ENCODE data around the gene RAB31. TPM values are rescaled to one million over a fixed set of nuclear protein-coding genes. Genes with fewer than 3 reads are reported as not detected.

Gene RAB31
- total and polyA plus RNA-seq, 2 of the 13 experiments (the other 11 are each of a cell fraction or from before 2014, with no cell fraction given), result 1.1 to 1.7 TPM

DNA sequence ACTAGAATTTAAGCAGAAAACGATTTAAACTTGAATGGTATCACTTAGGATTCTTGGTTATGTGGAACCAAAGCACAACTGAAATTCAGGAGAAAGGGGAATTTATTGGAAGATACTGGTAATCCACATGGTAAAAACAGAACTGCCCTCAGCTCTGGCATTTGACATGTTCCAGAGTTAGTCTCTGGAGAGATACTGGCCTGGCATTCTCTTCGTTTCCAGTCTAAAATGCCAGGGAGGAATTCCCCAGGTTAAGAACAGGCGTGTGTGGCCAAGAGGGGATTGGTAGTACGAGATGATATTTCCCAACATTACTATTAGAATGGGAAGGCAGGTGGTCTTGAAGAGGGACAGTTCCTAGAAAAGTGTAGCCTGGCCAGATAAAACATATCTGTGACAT, 109.2 kb downstream of the RAB31 start:
- in situ Hi-C loops (cut with HindIII; ENCODE audit: extremely low pct_ligation_motif_present, low pct_unique_long_range_greater_than_20kb) (no loop called here), intact Hi-C loops (cut with micrococcal nuclease; ENCODE audit: unreplicated experiment) (no loop called here)
- BruUV-seq (replicated peaks), result no TSS peak
- DNase-seq (ENCODE audit: low spot score), result no peak
- H3K4me2 ChIP-seq (ENCODE audit: low read depth, low read length), result no peak overlapping the region
- no peak overlapping the region for H3K27ac ChIP-seq (ENCODE audit: extremely low read length, insufficient read depth, low read length)
- no peak for FAIRE-seq
- H3K9ac ChIP-seq (ENCODE audit: insufficient read depth, low read depth, low read length), result no peak overlapping the region
- ATAC-seq, result no peak
- H3K27me3 ChIP-seq (ENCODE audit: control insufficient read depth in 1 of 2, insufficient read depth in 2 of 2, low read length in 2 of 2), result no peaks in the 10 kb centered on the region
- no peaks in the 10 kb centered on the region for H3K36me3 ChIP-seq (replicated peaks in 1 of 2; ENCODE audit: control insufficient read depth in 1 of 2, insufficient read depth in 2 of 2, low read length in 2 of 2)
- ChIA-PET CTCF (ENCODE audit: low intra/inter-chr PET ratio, low total read pairs) (no interaction called here), POLR2A (no interaction called here)
- peaks cover 16% of the 10 kb centered on the region for H3K4me1 ChIP-seq (ENCODE audit: insufficient read depth, low read length)
- H2AFZ ChIP-seq (ENCODE audit: low read length), result no peak overlapping the region
- H3K4me3 ChIP-seq (replicated peaks in 1 of 3; ENCODE audit: insufficient read depth in 1 of 3, low read depth in 2 of 3, low read length in 3 of 3), result no peak overlapping the region
- no peaks in the 10 kb centered on the region for H3K9me3 ChIP-seq (ENCODE audit: low read length)
- WGBS (ENCODE audit: low lambda C conversion rate), result 58% methylated on average over 4 of the region's 4 CpGs
- H3K79me2 ChIP-seq (ENCODE audit: insufficient read depth, low read length), result no peaks in the 10 kb centered on the region
- H4K20me1 ChIP-seq (ENCODE audit: insufficient read depth, low read length), result no peaks in the 10 kb centered on the region
- TF ChIP-seq POLR2G (IDR thresholded peaks at IDR 0.05; ENCODE audit: low read depth, low read length), result no peak
- TF ChIP-seq, protein P1, sequence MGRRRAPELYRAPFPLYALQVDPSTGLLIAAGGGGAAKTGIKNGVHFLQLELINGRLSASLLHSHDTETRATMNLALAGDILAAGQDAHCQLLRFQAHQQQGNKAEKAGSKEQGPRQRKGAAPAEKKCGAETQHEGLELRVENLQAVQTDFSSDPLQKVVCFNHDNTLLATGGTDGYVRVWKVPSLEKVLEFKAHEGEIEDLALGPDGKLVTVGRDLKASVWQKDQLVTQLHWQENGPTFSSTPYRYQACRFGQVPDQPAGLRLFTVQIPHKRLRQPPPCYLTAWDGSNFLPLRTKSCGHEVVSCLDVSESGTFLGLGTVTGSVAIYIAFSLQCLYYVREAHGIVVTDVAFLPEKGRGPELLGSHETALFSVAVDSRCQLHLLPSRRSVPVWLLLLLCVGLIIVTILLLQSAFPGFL (CRISPR knock-in tag; IDR thresholded peaks at IDR 0.05), result no peak
- no peak for TF ChIP-seq ZNF878 (CRISPR knock-in tag; IDR thresholded peaks at IDR 0.05)
- no peak for TF ChIP-seq ZNF660 (CRISPR knock-in tag; IDR thresholded peaks at IDR 0.05; ENCODE audit: borderline replicate concordance, low read depth)
- TF ChIP-seq, protein P2, sequence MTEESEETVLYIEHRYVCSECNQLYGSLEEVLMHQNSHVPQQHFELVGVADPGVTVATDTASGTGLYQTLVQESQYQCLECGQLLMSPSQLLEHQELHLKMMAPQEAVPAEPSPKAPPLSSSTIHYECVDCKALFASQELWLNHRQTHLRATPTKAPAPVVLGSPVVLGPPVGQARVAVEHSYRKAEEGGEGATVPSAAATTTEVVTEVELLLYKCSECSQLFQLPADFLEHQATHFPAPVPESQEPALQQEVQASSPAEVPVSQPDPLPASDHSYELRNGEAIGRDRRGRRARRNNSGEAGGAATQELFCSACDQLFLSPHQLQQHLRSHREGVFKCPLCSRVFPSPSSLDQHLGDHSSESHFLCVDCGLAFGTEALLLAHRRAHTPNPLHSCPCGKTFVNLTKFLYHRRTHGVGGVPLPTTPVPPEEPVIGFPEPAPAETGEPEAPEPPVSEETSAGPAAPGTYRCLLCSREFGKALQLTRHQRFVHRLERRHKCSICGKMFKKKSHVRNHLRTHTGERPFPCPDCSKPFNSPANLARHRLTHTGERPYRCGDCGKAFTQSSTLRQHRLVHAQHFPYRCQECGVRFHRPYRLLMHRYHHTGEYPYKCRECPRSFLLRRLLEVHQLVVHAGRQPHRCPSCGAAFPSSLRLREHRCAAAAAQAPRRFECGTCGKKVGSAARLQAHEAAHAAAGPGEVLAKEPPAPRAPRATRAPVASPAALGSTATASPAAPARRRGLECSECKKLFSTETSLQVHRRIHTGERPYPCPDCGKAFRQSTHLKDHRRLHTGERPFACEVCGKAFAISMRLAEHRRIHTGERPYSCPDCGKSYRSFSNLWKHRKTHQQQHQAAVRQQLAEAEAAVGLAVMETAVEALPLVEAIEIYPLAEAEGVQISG (CRISPR knock-in tag; IDR thresholded peaks at IDR 0.05), result no peak
- no peak for TF ChIP-seq ZNF558 (CRISPR knock-in tag; IDR thresholded peaks at IDR 0.05; ENCODE audit: borderline replicate concordance)
- TF ChIP-seq RBM39 (IDR thresholded peaks at IDR 0.05; ENCODE audit: low read depth, low read length, poor library complexity, severe bottlenecking), result no peak
- TF ChIP-seq MEF2D (CRISPR knock-in tag; IDR thresholded peaks at IDR 0.05), result no peak
- no peak for TF ChIP-seq ATAD3A (CRISPR knock-in tag; IDR thresholded peaks at IDR 0.05)
- TF ChIP-seq PCBP2 (optimal IDR thresholded peaks at IDR 0.05; ENCODE audit: low read depth, low read length, poor library complexity, severe bottlenecking), result no peak
- no peak for TF ChIP-seq MTF1 (CRISPR knock-in tag; IDR thresholded peaks at IDR 0.05)
- no peak for TF ChIP-seq TBX2 (CRISPR knock-in tag; IDR thresholded peaks at IDR 0.05; ENCODE audit: borderline replicate concordance)
- TF ChIP-seq, protein P3, sequence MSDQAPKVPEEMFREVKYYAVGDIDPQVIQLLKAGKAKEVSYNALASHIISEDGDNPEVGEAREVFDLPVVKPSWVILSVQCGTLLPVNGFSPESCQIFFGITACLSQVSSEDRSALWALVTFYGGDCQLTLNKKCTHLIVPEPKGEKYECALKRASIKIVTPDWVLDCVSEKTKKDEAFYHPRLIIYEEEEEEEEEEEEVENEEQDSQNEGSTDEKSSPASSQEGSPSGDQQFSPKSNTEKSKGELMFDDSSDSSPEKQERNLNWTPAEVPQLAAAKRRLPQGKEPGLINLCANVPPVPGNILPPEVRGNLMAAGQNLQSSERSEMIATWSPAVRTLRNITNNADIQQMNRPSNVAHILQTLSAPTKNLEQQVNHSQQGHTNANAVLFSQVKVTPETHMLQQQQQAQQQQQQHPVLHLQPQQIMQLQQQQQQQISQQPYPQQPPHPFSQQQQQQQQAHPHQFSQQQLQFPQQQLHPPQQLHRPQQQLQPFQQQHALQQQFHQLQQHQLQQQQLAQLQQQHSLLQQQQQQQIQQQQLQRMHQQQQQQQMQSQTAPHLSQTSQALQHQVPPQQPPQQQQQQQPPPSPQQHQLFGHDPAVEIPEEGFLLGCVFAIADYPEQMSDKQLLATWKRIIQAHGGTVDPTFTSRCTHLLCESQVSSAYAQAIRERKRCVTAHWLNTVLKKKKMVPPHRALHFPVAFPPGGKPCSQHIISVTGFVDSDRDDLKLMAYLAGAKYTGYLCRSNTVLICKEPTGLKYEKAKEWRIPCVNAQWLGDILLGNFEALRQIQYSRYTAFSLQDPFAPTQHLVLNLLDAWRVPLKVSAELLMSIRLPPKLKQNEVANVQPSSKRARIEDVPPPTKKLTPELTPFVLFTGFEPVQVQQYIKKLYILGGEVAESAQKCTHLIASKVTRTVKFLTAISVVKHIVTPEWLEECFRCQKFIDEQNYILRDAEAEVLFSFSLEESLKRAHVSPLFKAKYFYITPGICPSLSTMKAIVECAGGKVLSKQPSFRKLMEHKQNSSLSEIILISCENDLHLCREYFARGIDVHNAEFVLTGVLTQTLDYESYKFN (CRISPR knock-in tag; conservative IDR thresholded peaks at IDR 0.05), result no peak
- TF ChIP-seq, protein P4, sequence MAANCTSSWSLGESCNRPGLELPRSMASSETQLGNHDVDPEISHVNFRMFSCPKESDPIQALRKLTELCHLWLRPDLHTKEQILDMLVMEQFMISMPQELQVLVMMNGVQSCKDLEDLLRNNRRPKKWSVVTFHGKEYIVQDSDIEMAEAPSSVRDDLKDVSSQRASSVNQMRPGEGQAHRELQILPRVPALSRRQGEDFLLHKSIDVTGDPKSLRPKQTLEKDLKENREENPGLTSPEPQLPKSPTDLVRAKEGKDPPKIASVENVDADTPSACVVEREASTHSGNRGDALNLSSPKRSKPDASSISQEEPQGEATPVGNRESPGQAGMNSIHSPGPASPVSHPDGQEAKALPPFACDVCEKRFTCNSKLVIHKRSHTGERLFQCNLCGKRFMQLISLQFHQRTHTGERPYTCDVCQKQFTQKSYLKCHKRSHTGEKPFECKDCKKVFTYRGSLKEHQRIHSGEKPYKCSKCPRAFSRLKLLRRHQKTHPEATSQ (CRISPR knock-in tag; IDR thresholded peaks at IDR 0.05; ENCODE audit: borderline replicate concordance), result no peak
- TF ChIP-seq, protein P5, sequence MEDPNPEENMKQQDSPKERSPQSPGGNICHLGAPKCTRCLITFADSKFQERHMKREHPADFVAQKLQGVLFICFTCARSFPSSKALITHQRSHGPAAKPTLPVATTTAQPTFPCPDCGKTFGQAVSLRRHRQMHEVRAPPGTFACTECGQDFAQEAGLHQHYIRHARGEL (CRISPR knock-in tag; IDR thresholded peaks at IDR 0.05), result no peak
- TF ChIP-seq U2AF2 (IDR thresholded peaks at IDR 0.05; ENCODE audit: low read depth, low read length), result no peak
